Retinal pigment epithelial cell (primary cell): ENCODE data around the gene TOLLIP.
A peak's percentile ranks its signal among the peaks of the same experiment; 100 is the strongest.

Source experiments
- DNase-seq: peaks from one replicate; pipeline ENCODE4 v3.0.0-alpha.2; 2010; ENCODE audit warnings: low read depth
- H3K4me3 ChIP-seq: 2 replicates; pipeline ENCODE4 v1.5.1; 2011; ENCODE audit warnings: mild to moderate bottlenecking, low read length, control low read depth, moderate library complexity
- CTCF ChIP-seq: conservative IDR thresholded peaks from 2 replicates; pipeline ENCODE4 v1.5.1; 2011; ENCODE audit warnings: low read depth, low read length, control low read depth, inconsistent platforms

Gene TOLLIP

GRCh38 chr11:1303126-1303821, 6.2 kb downstream of the TOLLIP start:
- H3K4me3 ChIP-seq: no peak overlapping the region
- TF ChIP-seq CTCF: peak; percentile 37
- no peak for DNase-seq

GRCh38 chr11:1302461-1303125, 6.8 kb downstream of the TOLLIP start:
- H3K4me3 ChIP-seq: no peak overlapping the region
- TF ChIP-seq CTCF: no peak
- DNase-seq: no peak

- DNase-seq: no peak
- TF ChIP-seq CTCF: no peak
- no peak overlapping the region for H3K4me3 ChIP-seq
These were observed 7.4 kb downstream of the TOLLIP start for GRCh38 chr11:1302041-1302460.

- TF ChIP-seq CTCF: no peak
- H3K4me3 ChIP-seq: no peak overlapping the region
- DNase-seq: no peak
These were observed 8.0 kb downstream of the TOLLIP start for GRCh38 chr11:1301220-1302000.

GRCh38 chr11:1300569-1301187, 8.8 kb downstream of the TOLLIP start:
- DNase-seq: no peak
- H3K4me3 ChIP-seq: no peak overlapping the region
- TF ChIP-seq CTCF: no peak

- TF ChIP-seq CTCF: no peak
- DNase-seq: no peak
- no peak overlapping the region for H3K4me3 ChIP-seq
These were observed 9.3 kb downstream of the TOLLIP start for GRCh38 chr11:1300121-1300520.
